Hematopoietic multipotent progenitor cell treated with erythropoietin and hydrocortisone succinate and interleukin-3 and kit ligand, for 17 days (in vitro differentiated cells): ENCODE results near the gene GTPBP3.

Source experiments
- DNase-seq: peaks from one replicate; pipeline ENCODE4 v3.0.0-alpha.2; 2015; ENCODE audit warnings: low spot score

GTPBP3 gene

DNA sequence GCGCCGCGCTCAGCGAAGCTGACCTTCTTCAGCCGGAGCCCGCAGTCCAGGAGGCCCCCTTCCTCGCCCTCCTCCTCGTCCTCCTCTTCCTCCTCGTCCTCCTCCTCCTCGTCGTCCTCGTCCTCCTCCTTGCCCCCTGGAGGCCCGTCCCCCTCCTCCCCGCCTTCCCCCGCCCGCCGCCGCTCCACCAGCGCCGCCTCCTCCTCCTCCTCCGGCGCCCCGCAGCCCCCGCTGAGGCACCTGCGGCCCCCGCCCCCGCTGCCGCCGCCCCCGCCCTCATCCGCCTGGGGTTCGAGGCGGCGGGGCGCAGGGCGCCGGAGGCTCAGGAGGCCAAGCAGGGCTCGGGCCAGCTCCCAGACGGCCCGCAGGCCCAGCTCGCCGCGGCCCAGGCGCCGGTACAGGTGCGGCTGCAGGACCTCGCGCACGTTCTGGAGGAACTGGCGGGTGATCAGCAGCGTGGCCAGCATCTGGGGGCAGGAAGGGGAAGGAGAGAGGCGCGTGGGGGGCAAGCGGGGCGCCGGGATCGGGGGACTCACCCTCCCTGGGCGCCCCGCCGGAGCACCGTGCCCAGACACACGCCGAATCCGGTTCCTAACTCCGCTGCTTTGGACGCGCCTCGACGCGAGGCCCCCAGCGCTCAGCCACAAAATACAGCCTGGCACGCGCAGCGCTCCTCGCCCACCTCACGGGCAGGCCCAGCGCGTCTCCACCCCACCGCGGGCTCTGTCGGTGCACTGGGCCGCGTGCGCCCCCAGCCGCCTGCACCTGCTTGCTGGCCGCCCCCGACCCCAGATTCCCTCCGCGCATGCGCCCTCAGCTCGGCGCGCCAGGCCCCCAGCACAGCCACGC is 8.6 kb upstream of the GTPBP3 start:
- DNase-seq = no peak

DNA sequence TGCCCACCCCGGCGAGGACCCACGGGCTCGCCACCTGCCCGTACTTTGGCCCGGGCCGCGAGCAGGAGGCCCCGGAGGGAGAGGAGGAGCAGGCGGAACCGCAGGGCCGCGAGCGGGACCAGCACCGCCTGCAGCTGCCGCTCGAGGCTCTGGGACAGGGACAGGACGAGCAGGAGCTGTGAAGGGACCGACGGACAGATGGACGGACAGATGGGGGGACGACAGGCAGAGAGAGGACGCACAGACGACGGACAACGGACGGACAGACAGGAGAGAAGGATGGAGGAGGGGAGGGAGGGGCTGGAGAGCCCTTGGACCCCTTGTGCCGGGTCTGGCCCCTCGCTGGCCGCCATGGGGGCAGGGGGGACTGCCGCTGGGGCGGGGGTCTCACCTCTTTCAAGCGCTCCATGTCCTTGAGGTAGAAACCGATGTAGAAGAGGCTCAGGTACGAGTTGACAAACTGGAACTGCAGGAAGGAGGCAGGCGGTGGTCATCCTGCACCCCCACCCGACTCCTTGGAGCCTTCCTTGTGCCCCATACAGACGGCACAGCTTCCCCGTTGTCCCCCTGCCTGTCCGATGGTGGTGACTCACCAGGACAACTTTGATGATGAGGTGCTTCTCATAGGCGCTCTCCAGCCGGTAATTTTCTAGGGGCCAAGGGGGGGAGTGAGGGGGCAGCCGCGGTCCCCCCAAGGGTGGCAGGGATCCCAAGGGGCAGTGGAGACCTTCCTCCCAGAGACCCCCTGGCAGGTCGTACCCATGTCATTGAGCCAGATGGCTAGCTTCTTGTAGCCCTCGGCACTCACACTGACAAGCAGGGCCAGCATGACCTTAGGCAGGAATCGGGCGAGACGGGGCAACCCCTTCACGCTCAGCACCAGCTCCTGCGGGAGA is 7.7 kb upstream of the GTPBP3 start:
- DNase-seq = no peak

DNA sequence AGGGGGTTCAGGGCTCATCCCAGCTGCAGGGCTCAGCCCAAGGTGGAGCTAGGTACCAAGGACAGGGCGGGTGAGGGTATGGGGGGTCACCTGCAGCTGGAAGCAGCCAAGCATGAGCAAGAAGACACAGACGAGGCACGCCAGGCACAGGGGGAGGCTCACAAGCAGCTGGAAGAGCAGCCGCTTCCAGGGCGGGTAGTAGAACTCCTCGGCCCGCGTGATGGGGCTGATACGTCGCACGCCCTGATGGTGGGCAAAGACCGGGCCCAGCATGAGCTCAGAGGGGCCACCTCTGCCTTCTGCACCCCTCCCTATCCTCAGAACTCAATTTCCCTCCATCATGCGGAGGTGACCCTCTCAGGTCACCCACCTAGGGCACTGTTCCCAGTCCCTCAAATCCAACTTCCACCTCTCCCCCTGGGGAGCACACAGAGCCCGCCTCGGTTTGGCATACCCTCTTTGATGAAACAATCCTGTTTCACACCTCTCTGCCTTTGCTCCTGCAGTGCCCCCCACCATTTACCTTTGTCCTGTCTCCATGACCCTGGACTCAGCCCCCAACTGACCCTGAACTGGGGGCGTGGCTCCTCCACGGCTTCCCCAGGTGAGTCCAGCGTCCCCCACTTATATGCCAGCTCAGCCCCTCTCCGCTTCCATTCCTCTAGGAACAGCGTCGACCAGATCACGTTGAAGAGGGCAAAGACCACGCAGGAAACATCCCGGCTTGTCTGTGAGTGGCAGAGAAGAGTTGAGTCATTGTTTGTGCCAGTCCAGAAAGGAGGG is 6.9 kb upstream of the GTPBP3 start:
- DNase-seq = no peak

DNA sequence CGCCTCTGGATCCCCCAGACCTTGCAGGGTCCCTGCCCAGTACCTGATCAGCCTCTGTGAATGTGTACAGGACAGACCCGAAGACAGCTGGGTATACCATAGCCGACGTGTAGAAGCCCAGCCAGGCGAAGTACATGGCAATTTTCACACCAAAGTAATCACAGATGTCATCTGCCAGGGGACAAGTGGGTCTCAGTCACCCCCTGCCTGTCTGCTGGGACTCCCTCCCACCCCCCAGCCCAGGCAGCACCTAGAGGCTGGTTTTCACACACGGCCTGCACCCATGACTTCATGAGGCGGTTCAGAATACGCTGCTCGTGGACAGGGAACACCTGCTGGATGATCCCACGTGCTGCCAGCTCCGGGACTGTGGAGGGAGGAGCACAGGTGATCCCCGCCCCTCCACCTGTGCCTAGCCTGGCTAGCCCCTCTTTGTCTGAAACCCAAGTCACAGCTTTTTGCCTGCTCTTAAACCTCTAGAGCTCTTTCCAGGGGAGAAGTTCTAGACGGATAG is 6.3 kb upstream of the GTPBP3 start:
- no peak for DNase-seq

DNA sequence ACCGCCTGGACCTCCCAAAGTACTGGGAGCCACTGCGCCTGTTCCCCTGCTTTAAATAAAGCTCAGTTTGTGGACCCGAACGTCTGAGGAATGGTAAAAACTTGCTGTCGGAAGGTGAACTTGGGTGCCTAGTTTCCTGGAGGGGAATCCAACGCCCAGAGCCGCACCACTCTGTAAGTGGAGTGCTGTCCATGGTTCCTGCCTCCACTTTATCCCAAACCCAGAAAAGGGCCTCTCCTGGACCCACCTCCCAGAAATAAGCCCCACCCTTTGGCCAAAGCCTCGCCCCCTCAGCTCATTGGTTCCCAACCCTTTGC is 5.0 kb upstream of the GTPBP3 start:
- no peak for DNase-seq

DNA sequence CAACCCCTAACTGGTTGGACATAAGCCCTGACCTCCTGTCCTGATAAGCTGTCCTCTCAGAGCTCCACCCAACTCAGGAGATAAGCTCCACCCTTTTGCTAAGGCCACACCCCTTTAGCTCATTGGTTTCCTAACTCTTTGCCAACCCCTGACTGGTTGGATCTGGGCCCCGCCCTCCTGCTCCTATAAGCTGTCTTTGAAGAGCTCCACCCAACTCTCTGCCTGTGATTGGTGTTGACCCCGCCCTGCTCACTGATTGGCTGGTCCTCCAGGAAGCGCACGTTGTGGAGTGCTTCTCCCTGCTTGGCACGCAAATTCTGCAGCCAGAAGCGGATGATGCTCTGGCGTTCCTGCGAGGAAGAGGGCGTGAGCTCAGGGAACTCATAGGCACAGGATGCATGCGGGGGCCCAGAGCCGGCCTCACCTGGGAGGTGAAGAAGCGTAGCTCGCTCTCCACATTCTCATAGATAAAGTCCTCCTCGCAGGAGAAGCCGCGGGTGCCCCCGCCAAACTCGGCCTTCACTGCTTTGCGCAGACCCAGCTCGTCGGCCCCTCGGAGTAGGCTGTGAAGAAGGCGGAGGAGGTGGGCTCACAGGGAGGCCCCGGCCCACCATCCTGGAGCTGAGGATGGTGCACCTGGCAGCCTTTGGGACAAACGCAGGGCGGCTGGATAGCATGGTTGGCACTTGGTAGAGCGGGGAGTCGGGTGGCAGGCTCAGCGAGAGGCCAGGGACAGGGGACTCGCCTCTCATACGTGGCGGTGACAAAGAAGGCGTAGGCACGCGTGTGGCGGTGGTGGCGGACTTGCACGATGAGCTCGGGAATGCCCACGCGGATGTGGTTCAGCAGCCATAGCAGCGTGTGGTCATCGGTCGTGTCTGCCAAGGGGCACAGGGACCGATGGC is 4.4 kb upstream of the GTPBP3 start:
- DNase-seq = peak; percentile 71

DNA sequence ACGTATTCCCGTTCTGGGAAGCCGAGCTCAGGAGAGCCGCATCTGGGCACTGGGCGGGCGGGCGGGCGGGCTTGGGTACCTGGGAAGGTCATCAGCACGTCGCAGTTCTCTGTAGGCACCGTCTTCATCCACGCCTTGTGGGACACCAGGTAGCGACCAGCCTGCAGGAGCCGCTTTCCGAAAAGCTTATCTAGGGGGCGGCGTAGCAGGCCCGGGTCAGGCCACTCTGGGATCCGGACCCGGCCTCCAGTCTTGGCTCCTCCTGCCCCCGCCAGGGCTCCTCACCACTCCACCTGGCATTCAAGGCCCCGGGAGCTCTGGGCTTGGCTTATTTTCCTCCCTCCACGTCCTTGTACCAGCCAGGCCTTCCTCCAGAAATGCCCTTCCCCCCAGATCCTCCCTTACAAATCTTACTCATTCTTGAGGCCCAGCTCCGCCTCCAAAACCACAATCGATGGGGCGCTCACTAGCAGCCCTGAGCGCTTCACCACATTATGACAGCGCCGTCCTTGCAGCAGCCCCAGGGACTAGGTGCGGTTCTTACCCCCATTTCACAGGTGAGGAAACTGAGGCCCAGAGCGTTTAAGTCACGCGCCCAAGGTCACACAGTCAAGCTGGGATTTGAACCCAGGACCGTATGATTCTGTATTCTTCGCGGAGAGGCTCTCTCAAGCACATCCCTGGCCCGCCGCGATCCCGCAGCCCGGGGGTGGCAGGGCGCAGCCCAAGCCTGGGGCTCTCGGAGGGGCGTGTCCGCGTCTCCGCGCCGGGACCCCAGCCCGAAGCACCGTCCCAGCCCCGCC is 3.5 kb upstream of the GTPBP3 start:
- no peak for DNase-seq

DNA sequence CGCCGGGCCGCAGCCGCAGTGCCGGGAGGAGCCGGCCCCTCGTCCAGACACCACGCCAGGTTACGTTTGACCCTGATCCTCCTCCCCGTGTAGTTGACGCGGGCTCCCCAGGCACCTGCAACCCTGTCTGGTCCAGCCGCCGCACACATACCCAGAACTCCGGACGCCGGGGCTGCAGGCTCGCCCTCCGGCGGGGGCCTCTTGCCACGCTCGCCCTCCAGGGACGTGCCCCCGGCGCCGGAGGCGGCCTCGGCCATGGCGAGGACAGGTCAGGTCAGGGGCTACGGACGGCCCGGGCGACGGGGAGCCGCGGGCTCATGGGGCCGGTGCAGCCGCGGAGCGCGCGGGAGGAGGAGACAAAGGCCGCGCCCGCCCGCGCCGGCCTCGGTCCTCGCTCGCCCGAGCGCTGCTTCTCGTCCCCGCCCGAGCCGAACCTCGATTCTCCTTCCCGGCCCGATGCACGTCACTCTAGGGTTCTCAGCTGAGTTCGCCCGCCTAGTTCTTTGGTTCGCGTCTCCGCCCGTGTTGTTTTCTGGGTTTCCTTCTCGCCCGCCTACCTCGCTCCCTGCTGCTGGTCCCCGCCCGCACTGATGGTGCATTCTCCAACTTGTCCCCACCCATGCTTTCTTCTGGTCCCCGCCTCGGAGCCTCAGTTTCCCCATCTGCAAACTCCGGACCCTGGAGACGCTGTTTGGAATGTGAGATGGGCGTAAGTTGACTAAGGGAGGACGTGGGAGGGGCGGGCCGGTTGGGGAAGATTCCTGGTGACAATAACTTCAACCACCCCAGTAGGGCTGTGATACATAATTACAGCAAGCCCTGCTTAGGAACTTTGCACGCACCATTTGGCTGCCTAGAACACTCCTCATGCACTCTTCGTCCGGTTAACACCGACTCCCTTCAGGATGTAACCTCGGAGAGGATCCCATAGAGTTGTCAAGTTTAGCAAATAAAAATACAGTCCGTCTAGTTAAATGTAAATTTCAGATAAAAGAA is 2.6 kb upstream of the GTPBP3 start, which contains the start of gene ANO8:
ANO8 (minus strand) TSS at position 442 of the 996 bp plus-strand sequence; CDS start at position 257, 185 bp downstream.
- peak; percentile 74 for DNase-seq

DNA sequence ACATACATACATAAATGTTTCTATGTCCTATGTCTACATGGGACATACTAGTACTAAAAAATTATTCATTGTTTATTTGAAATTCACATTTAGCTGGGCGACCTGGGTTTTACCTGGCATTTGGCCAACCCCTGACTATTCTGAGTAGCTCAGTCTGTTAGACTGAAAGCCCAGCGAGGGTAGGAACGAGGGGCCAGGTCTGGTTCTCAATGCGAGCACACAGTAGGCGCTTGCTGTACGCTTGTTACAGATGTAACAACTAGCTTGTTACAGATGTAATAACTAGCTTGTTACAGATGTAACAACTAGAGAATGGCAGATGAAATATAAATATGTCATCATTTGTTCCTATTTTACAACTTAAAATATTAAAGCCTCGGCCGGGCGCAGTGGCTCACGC is 1.8 kb upstream of the GTPBP3 start:
- DNase-seq = no peak

DNA sequence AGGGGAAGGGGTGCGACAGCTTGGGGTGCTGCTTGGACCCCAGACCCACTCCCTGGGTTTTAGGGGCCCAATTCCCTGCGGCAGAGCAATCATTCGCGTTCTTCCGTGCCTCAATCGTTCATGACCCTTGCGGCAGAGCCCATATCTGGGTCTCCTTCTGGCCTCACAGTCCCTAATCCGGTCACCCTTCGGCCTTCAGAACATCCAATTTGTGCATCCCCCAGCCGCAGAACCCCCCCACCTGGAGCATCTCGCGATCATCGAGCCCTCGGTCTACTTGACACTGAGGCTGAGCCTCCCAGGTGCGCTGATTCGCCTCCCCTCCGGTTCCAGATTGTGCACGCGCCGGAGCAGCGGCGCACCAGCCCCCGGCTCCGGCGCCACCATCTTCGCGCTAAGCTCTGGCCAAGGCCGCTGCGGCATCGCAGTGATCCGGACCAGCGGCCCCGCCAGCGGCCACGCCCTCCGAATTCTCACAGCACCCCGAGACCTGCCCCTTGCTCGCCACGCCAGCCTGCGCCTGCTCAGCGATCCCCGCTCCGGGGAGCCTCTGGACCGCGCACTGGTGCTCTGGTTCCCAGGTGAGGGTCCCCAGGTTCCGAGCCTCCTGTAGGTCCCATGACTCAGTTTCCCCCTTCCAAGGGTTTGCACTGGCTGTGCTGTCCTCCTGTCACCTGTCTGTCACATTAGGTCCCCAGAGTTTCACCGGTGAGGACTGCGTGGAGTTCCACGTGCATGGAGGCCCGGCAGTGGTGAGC is 501 bp downstream of the GTPBP3 start:
- peak; percentile 34 for DNase-seq

DNA sequence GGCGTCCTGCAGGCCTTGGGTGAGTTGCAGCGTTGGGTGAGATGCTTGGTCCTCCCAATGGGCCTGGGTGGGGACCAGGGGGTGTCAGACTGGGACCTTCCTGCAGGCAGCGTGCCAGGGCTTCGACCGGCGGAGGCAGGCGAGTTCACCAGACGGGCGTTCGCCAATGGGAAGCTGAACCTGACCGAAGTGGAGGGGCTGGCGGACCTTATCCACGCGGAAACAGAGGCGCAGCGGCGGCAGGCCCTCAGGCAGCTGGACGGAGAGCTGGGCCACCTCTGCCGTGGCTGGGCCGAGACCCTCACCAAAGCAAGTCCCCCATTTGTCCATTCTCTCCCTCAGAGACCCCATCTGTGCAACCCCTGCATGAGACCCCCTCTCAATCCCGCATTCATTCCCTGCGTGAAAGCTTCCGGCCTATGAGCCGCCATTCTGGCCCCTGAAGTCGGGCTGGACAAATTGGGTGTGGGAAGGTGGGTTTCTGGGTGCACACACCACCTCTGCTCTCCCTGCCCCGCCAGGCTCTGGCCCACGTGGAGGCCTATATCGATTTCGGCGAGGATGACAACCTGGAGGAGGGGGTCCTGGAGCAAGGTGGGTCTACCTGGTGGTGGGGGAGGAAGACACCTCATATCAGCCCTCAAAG is 1.2 kb downstream of the GTPBP3 start:
- no peak for DNase-seq

DNA sequence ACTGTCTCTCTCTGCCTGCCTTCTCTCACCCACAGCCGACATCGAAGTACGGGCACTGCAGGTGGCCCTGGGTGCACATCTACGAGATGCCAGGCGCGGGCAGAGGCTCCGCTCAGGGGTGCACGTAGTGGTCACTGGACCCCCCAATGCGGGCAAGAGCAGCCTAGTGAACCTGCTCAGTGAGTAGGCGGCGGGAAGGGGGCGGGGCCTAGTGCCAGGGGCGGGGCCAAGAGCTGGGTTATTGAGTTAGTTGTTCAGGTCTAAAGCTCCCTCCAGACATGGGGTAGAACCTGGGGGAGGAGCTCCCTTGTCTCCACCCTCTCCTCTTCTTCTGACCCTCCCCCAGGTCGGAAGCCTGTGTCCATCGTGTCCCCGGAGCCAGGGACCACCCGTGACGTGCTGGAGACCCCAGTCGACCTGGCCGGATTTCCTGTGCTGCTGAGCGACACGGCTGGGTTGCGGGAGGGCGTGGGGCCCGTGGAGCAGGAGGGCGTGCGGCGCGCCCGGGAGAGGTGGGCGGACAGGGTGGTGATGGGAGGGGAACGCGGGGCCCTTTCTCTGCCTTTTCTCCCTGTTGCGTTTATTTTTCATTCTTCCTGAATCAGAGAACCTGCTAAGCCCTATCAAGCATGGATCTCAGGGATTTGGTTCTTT is 1.9 kb downstream of the GTPBP3 start:
- DNase-seq = no peak

DNA sequence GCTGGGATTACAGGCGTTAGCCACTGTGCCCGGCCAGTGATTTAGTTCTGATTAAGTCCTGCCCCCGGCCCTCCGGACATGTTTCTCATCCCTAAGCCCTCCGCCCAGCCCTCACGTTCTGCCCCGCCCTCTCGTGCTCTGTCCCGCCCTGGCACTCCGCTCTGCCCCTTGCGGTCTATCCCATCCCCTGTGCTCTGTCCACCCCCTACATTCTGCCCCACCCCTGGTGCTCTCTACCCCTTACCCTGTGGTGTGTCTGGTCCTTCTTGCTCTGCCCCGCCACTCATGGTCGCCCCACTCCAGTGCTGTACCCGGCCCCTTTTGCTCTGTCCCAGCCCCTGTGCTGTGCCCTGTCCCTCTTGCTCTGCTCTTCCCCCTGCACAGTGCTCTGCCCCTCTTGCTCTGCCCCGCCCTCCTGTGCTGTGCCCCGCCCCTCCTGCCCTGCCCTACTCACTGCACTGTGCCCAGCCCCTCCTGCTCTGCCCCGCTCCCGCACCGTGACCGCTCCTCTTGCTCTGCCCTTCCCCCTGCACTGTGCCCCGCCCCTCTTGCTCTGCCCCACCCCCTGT is 3.0 kb downstream of the GTPBP3 start:
- DNase-seq = no peak

DNA sequence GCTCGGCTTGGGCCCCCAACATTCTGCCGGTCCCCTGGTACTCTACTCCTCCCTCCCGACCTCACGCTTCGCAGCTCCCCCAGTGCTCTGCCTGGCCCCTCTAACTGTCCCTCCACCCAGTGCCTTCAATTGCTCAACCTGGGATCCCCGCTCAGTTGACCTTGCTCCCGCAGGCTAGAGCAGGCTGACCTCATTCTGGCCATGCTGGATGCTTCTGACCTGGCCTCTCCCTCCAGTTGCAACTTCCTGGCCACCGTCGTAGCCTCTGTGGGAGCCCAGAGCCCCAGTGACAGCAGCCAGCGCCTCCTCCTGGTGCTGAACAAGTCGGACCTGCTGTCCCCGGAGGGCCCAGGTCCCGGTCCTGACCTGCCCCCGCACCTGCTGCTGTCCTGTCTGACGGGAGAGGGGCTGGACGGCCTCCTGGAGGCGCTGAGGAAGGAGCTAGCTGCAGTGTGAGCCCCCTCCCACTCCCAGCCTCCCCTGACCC is 3.6 kb downstream of the GTPBP3 start:
- DNase-seq = no peak

DNA sequence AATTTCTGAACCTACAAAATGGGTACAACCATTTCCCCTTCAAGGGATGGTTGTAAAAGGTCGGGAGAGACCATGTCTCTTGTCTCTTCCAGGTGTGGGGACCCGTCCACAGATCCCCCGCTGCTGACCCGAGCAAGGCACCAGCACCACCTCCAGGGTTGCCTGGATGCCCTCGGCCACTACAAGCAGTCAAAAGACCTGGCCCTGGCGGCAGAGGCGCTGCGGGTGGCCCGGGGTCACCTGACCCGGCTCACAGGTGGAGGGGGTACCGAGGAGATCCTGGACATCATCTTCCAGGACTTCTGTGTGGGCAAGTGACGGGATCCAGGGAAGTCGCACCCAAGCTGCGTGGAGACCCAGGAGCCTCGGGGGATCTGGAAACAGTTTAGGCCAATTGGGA is 4.0 kb downstream of the GTPBP3 start:
- no peak for DNase-seq

DNA sequence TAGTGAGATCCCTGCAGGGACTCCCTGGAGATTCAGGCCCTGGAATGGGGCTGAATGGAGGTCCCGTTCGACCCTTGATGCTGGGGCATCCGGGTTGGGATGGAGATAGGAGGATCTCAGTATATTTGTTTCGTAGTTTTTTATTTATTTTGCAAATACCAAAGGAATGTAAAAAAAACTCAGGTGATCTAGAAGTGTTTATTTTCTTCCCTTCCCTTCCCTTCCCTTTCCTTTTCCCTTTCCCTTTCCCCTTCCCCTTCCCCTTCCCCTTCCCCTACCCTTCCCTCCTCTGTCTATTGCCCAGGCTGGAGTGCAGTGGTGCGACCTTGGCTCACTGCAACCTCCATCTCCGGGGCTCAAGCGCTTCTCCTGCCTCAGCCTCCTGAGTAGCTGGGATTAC is 4.5 kb downstream of the GTPBP3 start:
- DNase-seq = no peak
